GM18526 (cell line): ENCODE data around the gene KIRREL1.

Source experiments
- POLR2A ChIP-seq: IDR thresholded peaks from 3 replicates; pipeline ENCODE4 v1.6.1; 2011; ENCODE audit not compliant: insufficient read length; ENCODE audit errors: extremely low read depth

KIRREL1 gene

GRCh38 chr1:157992833-157993146 is 655 bp upstream of the KIRREL1 start:
- TF ChIP-seq POLR2A, result no peak

- no peak for TF ChIP-seq POLR2A
Measured at GRCh38 chr1:157993918-157994605, 617 bp downstream of the KIRREL1 start.

- no peak for TF ChIP-seq POLR2A
Measured at GRCh38 chr1:157994704-157995582, 1.5 kb downstream of the KIRREL1 start.

- no peak for TF ChIP-seq POLR2A
Measured at GRCh38 chr1:157995583-157996169, 2.2 kb downstream of the KIRREL1 start.

- no peak for TF ChIP-seq POLR2A
Measured at GRCh38 chr1:157996433-157996832, 3.0 kb downstream of the KIRREL1 start.

- TF ChIP-seq POLR2A, result no peak
Measured at GRCh38 chr1:158000507-158000906, 7.1 kb downstream of the KIRREL1 start.

GRCh38 chr1:158002022-158002630 is 8.7 kb downstream of the KIRREL1 start:
- no peak for TF ChIP-seq POLR2A

GRCh38 chr1:158002631-158003405 is 9.4 kb downstream of the KIRREL1 start:
- no peak for TF ChIP-seq POLR2A

GRCh38 chr1:158003406-158003800 is 10.0 kb downstream of the KIRREL1 start:
- TF ChIP-seq POLR2A, result no peak

- no peak for TF ChIP-seq POLR2A
Measured at GRCh38 chr1:158005224-158005623, 11.8 kb downstream of the KIRREL1 start.

GRCh38 chr1:158007180-158007579 is 13.7 kb downstream of the KIRREL1 start:
- TF ChIP-seq POLR2A, result no peak

GRCh38 chr1:158007667-158008386 is 14.4 kb downstream of the KIRREL1 start:
- no peak for TF ChIP-seq POLR2A

GRCh38 chr1:158008630-158009029 is 15.2 kb downstream of the KIRREL1 start:
- TF ChIP-seq POLR2A, result no peak

- no peak for TF ChIP-seq POLR2A
Measured at GRCh38 chr1:158011714-158012113, 18.3 kb downstream of the KIRREL1 start.

GRCh38 chr1:158013840-158014730 is 20.6 kb downstream of the KIRREL1 start:
- TF ChIP-seq POLR2A, result no peak
